K562 (cell line): ENCODE data around the gene THOC5. TPM values are rescaled to one million over a fixed set of nuclear protein-coding genes. Genes with fewer than 3 reads are reported as not detected.

Experiments
- ATF2 ChIP-seq: sonication (generic); formaldehyde crosslinking; IDR thresholded peaks from 2 replicates; pipeline ENCODE4 v1.8.1; 2022; ENCODE audit warnings: missing genetic modification reagents
- ATF7 ChIP-seq: fragments of 450-650 bp; IDR thresholded peaks from 2 replicates; pipeline ENCODE4 v1.7.1; 2014; ENCODE audit warnings: mild to moderate bottlenecking, moderate library complexity
- C11orf30 ChIP-seq: fragments of 450-650 bp; IDR thresholded peaks from 2 replicates; pipeline ENCODE4 v1.6.1; 2016; ENCODE audit warnings: low read depth, mild to moderate bottlenecking
- CSDE1 ChIP-seq, 2 experiments: fragments of 450-650 bp; IDR thresholded peaks; 2 replicates each; pipeline ENCODE4 v1.6.1; 2016; ENCODE audit warnings: mild to moderate bottlenecking in 1 of 2
- EGR1 ChIP-seq: fragments of 450-650 bp; conservative IDR thresholded peaks from 2 replicates; pipeline ENCODE4 v1.6.1; 2017; ENCODE audit warnings: mild to moderate bottlenecking
- EP400 ChIP-seq: fragments of 450-650 bp; IDR thresholded peaks from 2 replicates; pipeline ENCODE4 v1.6.1; 2017; ENCODE audit warnings: antibody characterized with exemption, mild to moderate bottlenecking, moderate library complexity
- FOXA3 ChIP-seq, 2 experiments: fragments of 450-650 bp in 1 of 2; sonication (generic) in 1 of 2; formaldehyde crosslinking; IDR thresholded peaks in 1 of 2; conservative IDR thresholded peaks in 1 of 2; 2 replicates each; pipeline versions ENCODE4 v1.4.0 to v1.8.0; 2020 to 2022; ENCODE audit warnings: mild to moderate bottlenecking in 2 of 2, missing genetic modification reagents in 1 of 2
- HBP1 ChIP-seq: fragments of 450-650 bp; formaldehyde crosslinking; IDR thresholded peaks from 2 replicates; pipeline ENCODE4 v1.4.0; 2022; ENCODE audit warnings: missing genetic modification characterization
- JUN ChIP-seq, 2 experiments: sonication (generic) in 1 of 2; formaldehyde crosslinking in 1 of 2; IDR thresholded peaks; 2 replicates each; pipeline versions ENCODE4 v1.6.1 to v1.8.0; 2012 to 2022; ENCODE audit warnings: borderline replicate concordance in 2 of 2, mild to moderate bottlenecking in 2 of 2, improper control_type of control experiment in 1 of 2, low read depth in 1 of 2, low read length in 1 of 2, missing genetic modification reagents in 1 of 2
- PREB ChIP-seq: sonication (generic); formaldehyde crosslinking; IDR thresholded peaks from 2 replicates; pipeline ENCODE4 v1.8.1; 2023; ENCODE audit warnings: mild to moderate bottlenecking, missing genetic modification reagents
- RBFOX2 ChIP-seq: fragments of 200-400 bp; formaldehyde crosslinking; IDR thresholded peaks from 2 replicates; pipeline ENCODE4 v1.6.1; 2017; ENCODE audit warnings: low read depth, mild to moderate bottlenecking, low read length, moderate library complexity
- ZBTB1 ChIP-seq: sonication (generic); formaldehyde crosslinking; IDR thresholded peaks from 2 replicates; pipeline ENCODE4 v1.8.1; 2023; ENCODE audit warnings: missing genetic modification reagents, low read depth, mild to moderate bottlenecking, borderline replicate concordance
- ZZZ3 ChIP-seq: fragments of 450-650 bp; IDR thresholded peaks from 2 replicates; pipeline ENCODE4 v1.6.1; 2016; ENCODE audit warnings: antibody characterized with exemption, mild to moderate bottlenecking, moderate library complexity
- polyA plus RNA-seq, 8 experiments: library from polyadenylated mRNA; depleted of rRNA in 4 of 8; stranded (reverse) in 5 of 8; unstranded in 3 of 8; fragments of >200 nt; fragmentation: Nextera tagmentation in 2 of 8; fragmentation: Illumina TruSeq in 1 of 8; extraction: Ambion mirVana in 2 of 8; extraction: Trizol in 1 of 8; gene quantifications; 2 replicates each; pipeline versions ENCODE4 v1.2.1 to v1.2.3, GENCODE V29; 2011 to 2014; ENCODE audit warnings: inconsistent platforms in 1 of 8, missing spikeins in 1 of 8
- total RNA-seq, 7 experiments: library from RNA; depleted of rRNA in 6 of 7; stranded (reverse); fragments of >200 nt in 6 of 7; fragmentation: Illumina TruSeq in 2 of 7; extraction: Trizol in 2 of 7; gene quantifications; 2 replicates each; pipeline versions ENCODE4 v1.2.1 to v1.2.3, GENCODE V29; 2011 to 2021; ENCODE audit warnings: low replicate concordance in 1 of 7
- TF ChIP-seq, protein P1 (sequence below): sonication (generic); formaldehyde crosslinking; IDR thresholded peaks from 2 replicates; pipeline ENCODE4 v1.5.0; 2020; ENCODE audit warnings: missing genetic modification reagents

THOC5 gene
- total and polyA plus RNA-seq, 9 of the 15 experiments (the other 6 are each of a cell fraction or from before 2014, with no cell fraction given) = 45.3 to 96.5 (median 51.4) TPM

DNA sequence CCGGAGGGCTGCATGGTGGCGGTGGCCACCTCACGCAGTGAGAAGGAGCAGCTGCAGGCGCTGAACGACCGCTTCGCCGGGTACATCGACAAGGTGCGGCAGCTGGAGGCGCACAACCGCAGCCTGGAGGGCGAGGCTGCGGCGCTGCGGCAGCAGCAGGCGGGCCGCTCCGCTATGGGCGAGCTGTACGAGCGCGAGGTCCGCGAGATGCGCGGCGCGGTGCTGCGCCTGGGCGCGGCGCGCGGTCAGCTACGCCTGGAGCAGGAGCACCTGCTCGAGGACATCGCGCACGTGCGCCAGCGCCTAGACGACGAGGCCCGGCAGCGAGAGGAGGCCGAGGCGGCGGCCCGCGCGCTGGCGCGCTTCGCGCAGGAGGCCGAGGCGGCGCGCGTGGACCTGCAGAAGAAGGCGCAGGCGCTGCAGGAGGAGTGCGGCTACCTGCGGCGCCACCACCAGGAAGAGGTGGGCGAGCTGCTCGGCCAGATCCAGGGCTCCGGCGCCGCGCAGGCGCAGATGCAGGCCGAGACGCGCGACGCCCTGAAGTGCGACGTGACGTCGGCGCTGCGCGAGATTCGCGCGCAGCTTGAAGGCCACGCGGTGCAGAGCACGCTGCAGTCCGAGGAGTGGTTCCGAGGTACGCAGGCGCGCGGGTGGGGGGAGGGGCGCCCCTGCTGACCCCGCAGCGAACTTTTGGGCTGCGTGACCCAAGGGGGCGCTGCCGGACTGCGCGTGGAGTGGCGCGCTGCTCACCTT is 72.9 kb downstream of the THOC5 start (continued):
- no peak for TF ChIP-seq PREB
- TF ChIP-seq ZBTB1 (CRISPR knock-in tag) = peak; percentile 85
- TF ChIP-seq RBFOX2 = peak; percentile 67
- peak; percentile 12; the same call in 1 of the 2 replicates for TF ChIP-seq JUN (IDR thresholded peaks at IDR 0.05; ENCODE audit: borderline replicate concordance, low read depth, low read length)
- peak; percentile 87; the same call in 1 of the 2 replicates for TF ChIP-seq JUN (CRISPR knock-in tag; IDR thresholded peaks at IDR 0.05; ENCODE audit: borderline replicate concordance)
- TF ChIP-seq FOXA3 (CRISPR knock-in tag; conservative IDR thresholded peaks at IDR 0.05 in 1 of 2, IDR thresholded peaks at IDR 0.05 in 1 of 2) = peak in 1 of 2 experiments; percentile 65; a peak in 2 of 4 replicates
- TF ChIP-seq, protein P1, sequence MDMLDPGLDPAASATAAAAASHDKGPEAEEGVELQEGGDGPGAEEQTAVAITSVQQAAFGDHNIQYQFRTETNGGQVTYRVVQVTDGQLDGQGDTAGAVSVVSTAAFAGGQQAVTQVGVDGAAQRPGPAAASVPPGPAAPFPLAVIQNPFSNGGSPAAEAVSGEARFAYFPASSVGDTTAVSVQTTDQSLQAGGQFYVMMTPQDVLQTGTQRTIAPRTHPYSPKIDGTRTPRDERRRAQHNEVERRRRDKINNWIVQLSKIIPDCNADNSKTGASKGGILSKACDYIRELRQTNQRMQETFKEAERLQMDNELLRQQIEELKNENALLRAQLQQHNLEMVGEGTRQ = peak; percentile 39
- no peak for TF ChIP-seq EGR1
- peak; percentile 69; the same call in 1 of the 2 replicates for TF ChIP-seq ATF2
- TF ChIP-seq ZZZ3 = no peak
- TF ChIP-seq C11orf30 = 0 out of 2 replicates have a peak, but pooled peaks have one; percentile 19
- TF ChIP-seq HBP1 (CRISPR knock-in tag) = no peak
- peak; percentile 94 for TF ChIP-seq EP400
- TF ChIP-seq CSDE1 (IDR thresholded peaks at IDR 0.05) = no peak; a peak in 1 of 4 replicates
- TF ChIP-seq ATF7 = peak; percentile 75; the same call in 1 of the 2 replicates
